Caco-2 (cell line): Measurements from ENCODE around the gene GRIN2A. TPM values are rescaled to one million over a fixed set of nuclear protein-coding genes. Genes with fewer than 3 reads are reported as not detected.

Source experiments
- BruUV-seq: library from RNA; stranded (reverse); fragments of 400-500 nt; replicated peaks from 2 replicates; lab custom pipeline; 2021; lab: Mats Ljungman, UMichigan
- CTCF ChIA-PET: fragments of 300-600 bp; sonication (Branson Sonifier 250); formaldehyde crosslinking; loops from one replicate; lab custom pipeline; 2022; ENCODE audit warnings: antibody characterized with exemption; lab: Charles Lee
- POLR2A ChIA-PET: fragments of 300-600 bp; sonication (Branson Sonifier 250); formaldehyde crosslinking; loops from one replicate; lab custom pipeline; 2022; ENCODE audit warnings: antibody characterized with exemption; lab: Charles Lee
- DNase-seq, 2 experiments: peaks; one replicate each; pipeline versions ENCODE4 v3.0.0 to v3.0.0-alpha.2; 2020 to 2022
- H3K27me3 ChIP-seq: replicated peaks from 2 replicates; pipeline ENCODE4 v1.6.0; 2011; ENCODE audit warnings: low read length; ENCODE audit not compliant: control insufficient read depth, insufficient read depth
- H3K36me3 ChIP-seq: 2 replicates; pipeline ENCODE4 v1.5.1; 2011; ENCODE audit warnings: low read length; ENCODE audit not compliant: control insufficient read depth, insufficient read depth
- H3K4me1 ChIP-seq: fragments of 250-450 bp; sonication (Bioruptor Pico); 2 replicates; pipeline ENCODE4 v1.5.1; 2020; ENCODE audit warnings: mild to moderate bottlenecking
- H3K4me3 ChIP-seq: 2 replicates; pipeline ENCODE4 v1.5.1; 2011; ENCODE audit warnings: low read depth, mild to moderate bottlenecking, control low read depth, low read length
- H3K9me3 ChIP-seq: fragments of 250-450 bp; sonication (Bioruptor Pico); 2 replicates; pipeline ENCODE4 v1.5.1; 2020; ENCODE audit warnings: mild to moderate bottlenecking, moderate library complexity
- H3K27ac Mint-ChIP-seq: one replicate; pipeline ENCODE4 v1.8.0; 2022; ENCODE audit warnings: mixed read lengths; ENCODE audit not compliant: unreplicated experiment
- H3K27me3 Mint-ChIP-seq: one replicate; pipeline ENCODE4 v1.8.0; 2022; ENCODE audit warnings: mixed read lengths; ENCODE audit not compliant: insufficient read depth, unreplicated experiment
- H3K36me3 Mint-ChIP-seq: one replicate; pipeline ENCODE4 v1.8.0; 2022; ENCODE audit warnings: mild to moderate bottlenecking, mixed read lengths; ENCODE audit not compliant: insufficient read depth, unreplicated experiment
- H3K4me1 Mint-ChIP-seq: one replicate; pipeline ENCODE4 v1.8.0; 2022; ENCODE audit warnings: low read depth, mixed read lengths; ENCODE audit not compliant: unreplicated experiment
- H3K4me3 Mint-ChIP-seq: one replicate; pipeline ENCODE4 v1.8.0; 2022; ENCODE audit warnings: mild to moderate bottlenecking, moderate library complexity, mixed read lengths; ENCODE audit not compliant: unreplicated experiment
- H3K9me3 Mint-ChIP-seq: one replicate; pipeline ENCODE4 v1.8.0; 2022; ENCODE audit warnings: mixed read lengths; ENCODE audit not compliant: unreplicated experiment
- CTCF ChIP-seq, 2 experiments: fragments of 200-600 bp in 1 of 2; IDR thresholded peaks; 1 replicate in 1 of 2; 2 replicates in 1 of 2; pipeline versions ENCODE4 v1.5.1 to v1.8.0; 2011 to 2022; ENCODE audit warnings: antibody characterized with exemption in 1 of 2, control low read depth in 1 of 2, inconsistent platforms in 1 of 2, low read depth in 1 of 2, low read length in 1 of 2, mild to moderate bottlenecking in 1 of 2, moderate library complexity in 1 of 2; ENCODE audit not compliant: insufficient read depth in 1 of 2, severe bottlenecking in 1 of 2, unreplicated experiment in 1 of 2
- intact Hi-C: fragments of 100-400 bp; cut with micrococcal nuclease; formaldehyde crosslinking; loops from one replicate; pipeline ENCODE4 v1.10.0; 2022; ENCODE audit not compliant: unreplicated experiment
- total RNA-seq: library from RNA; stranded (reverse); gene quantifications from 2 replicates; pipeline ENCODE4 v1.2.3, GENCODE V29; 2022

Gene GRIN2A
- total RNA-seq, 1 experiment from 2014 or later = 0.54 TPM

GRCh38 chr16:9756434-9756833 lies 425.8 kb downstream of the GRIN2A start:
- ChIA-PET POLR2A (no interaction called here), CTCF (no interaction called here)
- Mint-ChIP-seq H3K9me3 (no peaks in the 10 kb centered on the region), H3K36me3 (no peaks in the 10 kb centered on the region), H3K27me3 (peaks cover 21% of the 10 kb centered on the region), H3K4me3 (no peak overlapping the region), H3K27ac (no peak overlapping the region), H3K4me1 (no peaks in the 10 kb centered on the region)
- TF ChIP-seq CTCF (IDR thresholded peaks at IDR 0.05; ENCODE audit: insufficient read depth in 1 of 2, low read depth in 1 of 2, low read length in 1 of 2, severe bottlenecking in 1 of 2, unreplicated experiment in 1 of 2) = no peak
- H3K4me1 ChIP-seq = no peaks in the 10 kb centered on the region
- no peak for DNase-seq
- H3K36me3 ChIP-seq = no peaks in the 10 kb centered on the region
- no peaks in the 10 kb centered on the region for H3K9me3 ChIP-seq
- no peak overlapping the region for H3K4me3 ChIP-seq
- BruUV-seq = no TSS peak
- intact Hi-C loops = no loop called here
- H3K27me3 ChIP-seq = no peaks in the 10 kb centered on the region

GRCh38 chr16:9755081-9755480 lies 427.1 kb downstream of the GRIN2A start:
- POLR2A ChIA-PET = no interaction called here
- Mint-ChIP-seq H3K9me3 (no peaks in the 10 kb centered on the region), H3K27ac (no peak overlapping the region), H3K4me1 (no peaks in the 10 kb centered on the region), H3K27me3 (peaks cover 22% of the 10 kb centered on the region), H3K36me3 (no peaks in the 10 kb centered on the region), H3K4me3 (no peak overlapping the region)
- CTCF ChIA-PET = interaction anchor here (0.6 kb wide), 1 partner anchor 636 kb away, joined by 4 read pairs; no protein-coding TSS in a partner anchor
- intact Hi-C loops = no loop called here
- DNase-seq = no peak
- TF ChIP-seq CTCF (IDR thresholded peaks at IDR 0.05; ENCODE audit: insufficient read depth in 1 of 2, low read depth in 1 of 2, low read length in 1 of 2, severe bottlenecking in 1 of 2, unreplicated experiment in 1 of 2) = no peak
- Histone ChIP-seq H3K9me3 (no peaks in the 10 kb centered on the region), H3K4me1 (no peaks in the 10 kb centered on the region), H3K36me3 (no peaks in the 10 kb centered on the region), H3K27me3 (no peaks in the 10 kb centered on the region), H3K4me3 (no peak overlapping the region)
- BruUV-seq = no TSS peak

- H3K4me3 ChIP-seq = no peak overlapping the region
- POLR2A ChIA-PET = no interaction called here
- Mint-ChIP-seq H3K27me3 (peaks cover 11% of the 10 kb centered on the region), H3K36me3 (no peaks in the 10 kb centered on the region), H3K9me3 (no peaks in the 10 kb centered on the region), H3K4me1 (no peaks in the 10 kb centered on the region), H3K27ac (no peak overlapping the region), H3K4me3 (no peak overlapping the region)
- no peak for DNase-seq
- H3K36me3 ChIP-seq = no peaks in the 10 kb centered on the region
- no TSS peak for BruUV-seq
- H3K4me1 ChIP-seq = no peaks in the 10 kb centered on the region
- TF ChIP-seq CTCF (IDR thresholded peaks at IDR 0.05; ENCODE audit: insufficient read depth in 1 of 2, low read depth in 1 of 2, low read length in 1 of 2, severe bottlenecking in 1 of 2, unreplicated experiment in 1 of 2) = no peak
- intact Hi-C loops = no loop called here
- CTCF ChIA-PET = no interaction called here
- no peaks in the 10 kb centered on the region for H3K27me3 ChIP-seq
- H3K9me3 ChIP-seq = no peaks in the 10 kb centered on the region
These were observed 440.5 kb downstream of the GRIN2A start for GRCh38 chr16:9741776-9742175.
